K562 (cell line): ENCODE measurements around the gene ZNF668.

Experiments used
- BCL6 ChIP-seq: fragments of 250-450 bp; sonication (Bioruptor Pico); IDR thresholded peaks from 2 replicates; pipeline ENCODE4 v1.4.0; 2020
- CBFB ChIP-seq: sonication (generic); formaldehyde crosslinking; IDR thresholded peaks from 2 replicates; pipeline ENCODE4 v1.4.0; 2020; ENCODE audit warnings: mild to moderate bottlenecking, missing genetic modification reagents
- ELF1 ChIP-seq: fragments of 200-800 bp; sonication (Bioruptor generic); IDR thresholded peaks from 2 replicates; pipeline ENCODE4 v1.6.1; 2016; ENCODE audit warnings: missing genetic modification characterization, missing compliant biosample characterization
- NONO ChIP-seq, 2 experiments: fragments of 200-400 bp in 1 of 2; fragments of 450-650 bp in 1 of 2; formaldehyde crosslinking in 1 of 2; IDR thresholded peaks; 2 replicates each; pipeline ENCODE4 v1.6.1; 2017; ENCODE audit warnings: low read depth in 2 of 2, mild to moderate bottlenecking in 2 of 2, moderate library complexity in 2 of 2, low read length in 1 of 2
- PATZ1 ChIP-seq: fragments of 250-450 bp; sonication (Bioruptor Pico); IDR thresholded peaks from 2 replicates; pipeline ENCODE4 v1.5.0; 2020; ENCODE audit warnings: mild to moderate bottlenecking, borderline replicate concordance
- POLR2AphosphoS5 ChIP-seq: IDR thresholded peaks from 2 replicates; pipeline ENCODE4 v1.6.1; 2011; ENCODE audit warnings: mild to moderate bottlenecking, low read depth, low read length, moderate library complexity; ENCODE audit not compliant: control insufficient read depth, insufficient read depth
- TAF1 ChIP-seq: IDR thresholded peaks from 2 replicates; pipeline ENCODE4 v1.6.1; 2011; ENCODE audit warnings: mild to moderate bottlenecking, low read length, moderate library complexity; ENCODE audit not compliant: insufficient read depth, control insufficient read depth, severe bottlenecking; ENCODE audit errors: extremely low read depth
- TCF7 ChIP-seq: sonication (generic); IDR thresholded peaks from 2 replicates; pipeline ENCODE4 v1.6.1; 2016; ENCODE audit warnings: antibody characterized with exemption, borderline replicate concordance
- TF ChIP-seq, protein P1 (sequence below), 3 experiments: IDR thresholded peaks in 2 of 3; conservative IDR thresholded peaks in 1 of 3; 2 replicates each; pipeline ENCODE4 v1.5.1; 2011 to 2012; ENCODE audit warnings: low read length in 3 of 3, mild to moderate bottlenecking in 3 of 3, control low read depth in 2 of 3, improper control_type of control experiment in 1 of 3, inconsistent platforms in 1 of 3, low read depth in 1 of 3, mixed read lengths in 1 of 3, moderate library complexity in 1 of 3; ENCODE audit not compliant: insufficient read depth in 2 of 3
- TF ChIP-seq, protein P2 (sequence below): fragments of 250-450 bp; sonication (Bioruptor Pico); IDR thresholded peaks from 2 replicates; pipeline ENCODE4 v1.8.0; 2021; ENCODE audit warnings: moderate library complexity, mild to moderate bottlenecking, inconsistent platforms
- TF ChIP-seq, protein P3 (sequence below), 2 experiments: IDR thresholded peaks in 1 of 2; conservative IDR thresholded peaks in 1 of 2; 2 replicates each; pipeline ENCODE4 v1.6.1; 2016; ENCODE audit warnings: low read depth in 2 of 2, mild to moderate bottlenecking in 1 of 2, missing compliant biosample characterization in 1 of 2, missing genetic modification characterization in 1 of 2, moderate library complexity in 1 of 2
- TF ChIP-seq, protein P4 (sequence below): fragments of 450-650 bp; IDR thresholded peaks from one replicate; pipeline ENCODE4 v1.6.1; 2018; ENCODE audit warnings: mild to moderate bottlenecking, moderate library complexity; ENCODE audit not compliant: partially characterized antibody

GRCh38 chr16:31071861-31072260, 2.2 kb downstream of the ZNF668 start:
- TF ChIP-seq NONO (IDR thresholded peaks at IDR 0.05; ENCODE audit: low read depth in 2 of 2, low read length in 1 of 2) (no peak), BCL6 (CRISPR knock-in tag) (no peak), TAF1 (no peak), POLR2AphosphoS5 (no peak), PATZ1 (CRISPR knock-in tag) (no peak), ELF1 (no peak), TCF7 (no peak), CBFB (CRISPR knock-in tag) (no peak)
- TF ChIP-seq, protein P1, sequence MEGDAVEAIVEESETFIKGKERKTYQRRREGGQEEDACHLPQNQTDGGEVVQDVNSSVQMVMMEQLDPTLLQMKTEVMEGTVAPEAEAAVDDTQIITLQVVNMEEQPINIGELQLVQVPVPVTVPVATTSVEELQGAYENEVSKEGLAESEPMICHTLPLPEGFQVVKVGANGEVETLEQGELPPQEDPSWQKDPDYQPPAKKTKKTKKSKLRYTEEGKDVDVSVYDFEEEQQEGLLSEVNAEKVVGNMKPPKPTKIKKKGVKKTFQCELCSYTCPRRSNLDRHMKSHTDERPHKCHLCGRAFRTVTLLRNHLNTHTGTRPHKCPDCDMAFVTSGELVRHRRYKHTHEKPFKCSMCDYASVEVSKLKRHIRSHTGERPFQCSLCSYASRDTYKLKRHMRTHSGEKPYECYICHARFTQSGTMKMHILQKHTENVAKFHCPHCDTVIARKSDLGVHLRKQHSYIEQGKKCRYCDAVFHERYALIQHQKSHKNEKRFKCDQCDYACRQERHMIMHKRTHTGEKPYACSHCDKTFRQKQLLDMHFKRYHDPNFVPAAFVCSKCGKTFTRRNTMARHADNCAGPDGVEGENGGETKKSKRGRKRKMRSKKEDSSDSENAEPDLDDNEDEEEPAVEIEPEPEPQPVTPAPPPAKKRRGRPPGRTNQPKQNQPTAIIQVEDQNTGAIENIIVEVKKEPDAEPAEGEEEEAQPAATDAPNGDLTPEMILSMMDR (IDR thresholded peaks at IDR 0.05 in 2 of 3, conservative IDR thresholded peaks at IDR 0.05 in 1 of 3; ENCODE audit: insufficient read depth in 2 of 3, low read depth in 1 of 3, low read length in 3 of 3), result no peak
- TF ChIP-seq, protein P2, sequence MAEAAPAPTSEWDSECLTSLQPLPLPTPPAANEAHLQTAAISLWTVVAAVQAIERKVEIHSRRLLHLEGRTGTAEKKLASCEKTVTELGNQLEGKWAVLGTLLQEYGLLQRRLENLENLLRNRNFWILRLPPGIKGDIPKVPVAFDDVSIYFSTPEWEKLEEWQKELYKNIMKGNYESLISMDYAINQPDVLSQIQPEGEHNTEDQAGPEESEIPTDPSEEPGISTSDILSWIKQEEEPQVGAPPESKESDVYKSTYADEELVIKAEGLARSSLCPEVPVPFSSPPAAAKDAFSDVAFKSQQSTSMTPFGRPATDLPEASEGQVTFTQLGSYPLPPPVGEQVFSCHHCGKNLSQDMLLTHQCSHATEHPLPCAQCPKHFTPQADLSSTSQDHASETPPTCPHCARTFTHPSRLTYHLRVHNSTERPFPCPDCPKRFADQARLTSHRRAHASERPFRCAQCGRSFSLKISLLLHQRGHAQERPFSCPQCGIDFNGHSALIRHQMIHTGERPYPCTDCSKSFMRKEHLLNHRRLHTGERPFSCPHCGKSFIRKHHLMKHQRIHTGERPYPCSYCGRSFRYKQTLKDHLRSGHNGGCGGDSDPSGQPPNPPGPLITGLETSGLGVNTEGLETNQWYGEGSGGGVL (CRISPR knock-in tag), result no peak
- TF ChIP-seq, protein P3, sequence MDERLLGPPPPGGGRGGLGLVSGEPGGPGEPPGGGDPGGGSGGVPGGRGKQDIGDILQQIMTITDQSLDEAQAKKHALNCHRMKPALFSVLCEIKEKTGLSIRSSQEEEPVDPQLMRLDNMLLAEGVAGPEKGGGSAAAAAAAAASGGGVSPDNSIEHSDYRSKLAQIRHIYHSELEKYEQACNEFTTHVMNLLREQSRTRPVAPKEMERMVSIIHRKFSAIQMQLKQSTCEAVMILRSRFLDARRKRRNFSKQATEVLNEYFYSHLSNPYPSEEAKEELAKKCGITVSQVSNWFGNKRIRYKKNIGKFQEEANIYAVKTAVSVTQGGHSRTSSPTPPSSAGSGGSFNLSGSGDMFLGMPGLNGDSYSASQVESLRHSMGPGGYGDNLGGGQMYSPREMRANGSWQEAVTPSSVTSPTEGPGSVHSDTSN (CRISPR knock-in tag; IDR thresholded peaks at IDR 0.05; ENCODE audit: low read depth), result no peak
- TF ChIP-seq, protein P3 (tag; conservative IDR thresholded peaks at IDR 0.05; ENCODE audit: low read depth), result no peak
- TF ChIP-seq, protein P4, sequence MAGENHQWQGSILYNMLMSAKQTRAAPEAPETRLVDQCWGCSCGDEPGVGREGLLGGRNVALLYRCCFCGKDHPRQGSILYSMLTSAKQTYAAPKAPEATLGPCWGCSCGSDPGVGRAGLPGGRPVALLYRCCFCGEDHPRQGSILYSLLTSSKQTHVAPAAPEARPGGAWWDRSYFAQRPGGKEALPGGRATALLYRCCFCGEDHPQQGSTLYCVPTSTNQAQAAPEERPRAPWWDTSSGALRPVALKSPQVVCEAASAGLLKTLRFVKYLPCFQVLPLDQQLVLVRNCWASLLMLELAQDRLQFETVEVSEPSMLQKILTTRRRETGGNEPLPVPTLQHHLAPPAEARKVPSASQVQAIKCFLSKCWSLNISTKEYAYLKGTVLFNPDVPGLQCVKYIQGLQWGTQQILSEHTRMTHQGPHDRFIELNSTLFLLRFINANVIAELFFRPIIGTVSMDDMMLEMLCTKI, result no peak
